GM12891 (cell line): ENCODE data around the gene RNF130.

ENCODE experiments used
- PAX5 ChIP-seq: IDR thresholded peaks from 2 replicates; pipeline ENCODE4 v1.6.1; 2011; ENCODE audit warnings: low read length, moderate library complexity, mild to moderate bottlenecking; ENCODE audit not compliant: insufficient read depth, severe bottlenecking
- POLR2A ChIP-seq: IDR thresholded peaks from 2 replicates; pipeline ENCODE4 v1.6.1; 2011; ENCODE audit warnings: low read depth, low read length, control low read depth
- POLR2AphosphoS5 ChIP-seq: IDR thresholded peaks from 2 replicates; pipeline ENCODE4 v1.6.1; 2011; ENCODE audit warnings: low read depth, low read length, control low read depth
- POU2F2 ChIP-seq: IDR thresholded peaks from 2 replicates; pipeline ENCODE4 v1.6.1; 2011; ENCODE audit warnings: low read depth, mild to moderate bottlenecking, control low read depth, low read length, moderate library complexity
- SPI1 ChIP-seq: IDR thresholded peaks from 2 replicates; pipeline ENCODE4 v1.6.1; 2011; ENCODE audit warnings: low read depth, low read length, control low read depth
- TAF1 ChIP-seq: IDR thresholded peaks from 2 replicates; pipeline ENCODE4 v1.6.1; 2011; ENCODE audit warnings: low read depth, low read length, control low read depth

GRCh38 chr5:179994583-179995323 lies 76.8 kb downstream of the RNF130 start:
- no peak for TF ChIP-seq POLR2A
- TF ChIP-seq TAF1, result no peak
- TF ChIP-seq PAX5, result no peak
- TF ChIP-seq SPI1, result no peak
- TF ChIP-seq POLR2AphosphoS5, result no peak
- no peak for TF ChIP-seq POU2F2
